Stimulated activated CD8-positive, alpha-beta memory T cell treated with anti-CD3 and anti-CD28 coated beads, Interleukin-12 subunit alpha, Interleukin-12 subunit beta, amount 100 ng/mL, for 1 hour (primary cell): ENCODE measurements around the gene TMEM89.

Experiments
- DNase-seq: peaks from one replicate; pipeline ENCODE4 v3.0.0-alpha.2; 2020; ENCODE audit warnings: low read depth

TMEM89 gene

GRCh38 chr3:48587686-48588085, 33.9 kb downstream of the TMEM89 start:
- no peak for DNase-seq

GRCh38 chr3:48585411-48585810, 36.2 kb downstream of the TMEM89 start:
- DNase-seq: no peak

GRCh38 chr3:48584836-48585235, 36.7 kb downstream of the TMEM89 start:
- no peak for DNase-seq

- DNase-seq: no peak
Observed at GRCh38 chr3:48581621-48582481, 39.7 kb downstream of the TMEM89 start.

GRCh38 chr3:48576647-48577046, 44.9 kb downstream of the TMEM89 start:
- DNase-seq: no peak

GRCh38 chr3:48575366-48575765, 46.2 kb downstream of the TMEM89 start:
- DNase-seq: no peak

GRCh38 chr3:48573973-48574585, 47.5 kb downstream of the TMEM89 start:
- no peak for DNase-seq

- DNase-seq: no peak
Observed at GRCh38 chr3:48572517-48572916, 49.1 kb downstream of the TMEM89 start.

GRCh38 chr3:48571938-48572337, 49.6 kb downstream of the TMEM89 start:
- no peak for DNase-seq
